Measurements from ENCODE around the gene KCTD10. TPM values are rescaled to one million over a fixed set of nuclear protein-coding genes. Genes with fewer than 3 reads are reported as not detected.

KCTD10 gene
- 42.4 to 67.0 TPM (median 45.1 TPM) in 5 replicates for total RNA-seq (2022; extraction: Qiagen RNA extraction)

DNA sequence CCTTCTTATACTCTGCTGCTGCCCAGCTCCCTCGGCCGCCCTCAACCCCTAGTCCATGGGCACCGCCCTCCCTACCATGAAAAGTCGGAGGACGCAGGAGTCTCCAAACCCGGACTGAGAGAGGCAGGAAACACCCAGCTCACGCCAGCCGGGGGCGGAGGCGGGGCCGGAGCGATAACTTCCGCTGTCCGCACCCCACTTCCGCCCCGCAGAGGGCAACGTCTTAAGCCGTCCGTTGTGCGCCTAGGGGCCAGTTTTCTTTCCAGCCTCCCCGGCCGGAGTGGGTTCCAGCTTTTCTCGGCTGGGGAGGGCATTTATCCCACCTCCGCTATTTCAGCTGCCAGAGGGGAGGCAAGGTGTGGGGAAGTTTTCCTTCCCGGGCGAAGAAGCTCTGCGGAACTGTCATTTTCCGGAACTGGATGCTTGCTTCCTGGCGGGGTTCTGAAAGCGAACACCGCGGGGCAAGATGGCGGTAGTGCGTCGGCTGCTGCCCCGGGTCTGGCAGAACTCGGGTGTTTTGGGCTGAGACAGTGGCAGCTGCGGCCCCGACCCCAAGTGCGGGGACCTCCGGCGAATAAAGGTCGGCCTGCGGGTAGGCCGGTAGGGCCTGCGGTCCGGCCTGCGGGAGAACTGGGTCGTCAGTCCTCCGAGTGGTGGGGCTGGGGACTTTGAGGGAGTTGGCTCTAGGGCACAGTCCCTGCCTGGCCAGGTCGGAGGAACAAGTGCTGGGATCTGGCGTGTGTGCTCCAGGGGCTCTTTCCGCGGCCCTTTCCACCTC is at the start of gene KCTD10, which contains the start of gene UBE3B:
TSS of gene KCTD10 (minus strand) at position 116 of the 778 bp plus-strand sequence. CDS start at position 78, 38 bp downstream.
TSS of gene UBE3B (plus strand) at position 450 of the 778 bp plus-strand sequence. CDS start 5,918 bp downstream, outside the sequence.

Other genes with a start within 250 kb of the KCTD10 start
- 0.03 to 0.08 TPM (median 0.03 TPM) in 3 of 5 replicates, not detected in the others for gene FOXN4, start 168.0 kb downstream of the KCTD10 start, total RNA-seq (2022; extraction: Qiagen RNA extraction)
- gene MYO1H, start 129.4 kb downstream of the KCTD10 start, total RNA-seq (2022; extraction: Qiagen RNA extraction) = not detected in 5 replicates
- 12.8 to 16.7 TPM (median 14.0 TPM) in 5 replicates for gene UBE3B, start 334 bp upstream of the KCTD10 start, total RNA-seq (2022; extraction: Qiagen RNA extraction)
- gene MMAB, start 96.2 kb upstream of the KCTD10 start, total RNA-seq (2022; extraction: Qiagen RNA extraction) = 25.2 to 30.6 TPM (median 26.8 TPM) in 5 replicates
- 6.4 to 8.9 TPM (median 8.4 TPM) in 5 replicates for gene MVK, start 96.5 kb upstream of the KCTD10 start, total RNA-seq (2022; extraction: Qiagen RNA extraction)
- gene FAM222A, start 236.5 kb upstream of the KCTD10 start, total RNA-seq (2022; extraction: Qiagen RNA extraction) = 3.4 to 5.7 TPM (median 4.7 TPM) in 5 replicates

Measured in A549 treated with Hydrocortisone at 1 μM for 4 hours (cell line).